Left kidney (tissue), 8 donors: ENCODE data around the gene SPANXN2. TPM values are rescaled to one million over a fixed set of nuclear protein-coding genes. Genes with fewer than 3 reads are reported as not detected.
"Not testable (repeated sequence)": the region's sequence is repeated elsewhere in the genome, so short reads cannot be mapped to it uniquely, and the experiment has no call there.

Experiments
- DNase-seq: peaks from one replicate; pipeline ENCODE4 v3.0.0-alpha.2; 2013
- long read RNA-seq, 8 donors: transcript quantifications; one replicate each; lab custom pipeline, GENCODE V29; 2026
- polyA plus RNA-seq: library from polyadenylated mRNA; unstranded; fragments of 120-200 nt; gene quantifications from one replicate; pipeline ENCODE4 v1.2.1, GENCODE V29; 2013; ENCODE audit not compliant: insufficient read length

The SPANXN2 gene, protein sequence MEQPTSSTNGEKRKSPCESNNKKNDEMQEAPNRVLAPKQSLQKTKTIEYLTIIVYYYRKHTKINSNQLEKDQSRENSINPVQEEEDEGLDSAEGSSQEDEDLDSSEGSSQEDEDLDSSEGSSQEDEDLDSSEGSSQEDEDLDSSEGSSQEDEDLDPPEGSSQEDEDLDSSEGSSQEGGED
- polyA plus RNA-seq: not detected
- long read RNA-seq, donor 1: 0 reads
- long read RNA-seq, donor 2: 0 reads
- long read RNA-seq, donor 3: 0 reads
- long read RNA-seq, donor 4: 0 reads
- long read RNA-seq, donor 5: 0 reads
- long read RNA-seq, donor 6: 0 reads
- long read RNA-seq, donor 7: 0 reads
- long read RNA-seq, donor 8: 0 reads

DNA sequence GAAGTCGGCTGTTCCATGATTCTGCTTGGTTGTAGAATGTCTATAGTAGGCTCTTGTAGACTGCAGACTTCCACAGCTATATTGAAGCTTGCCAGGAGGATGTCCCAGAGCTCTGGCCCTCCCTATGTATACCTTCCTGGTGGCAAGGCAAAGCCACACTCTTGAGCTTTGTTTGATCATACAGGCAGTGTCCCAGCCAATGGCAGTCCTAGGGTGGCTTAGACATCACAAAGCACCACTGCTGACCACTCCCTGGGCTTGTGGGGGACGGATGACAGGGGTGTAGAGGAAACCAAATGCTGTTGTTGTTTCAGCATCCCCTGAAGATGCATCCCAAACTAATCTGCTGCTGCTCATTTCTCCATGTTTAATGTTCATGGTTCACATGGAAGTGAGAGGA lies at the start of gene SPANXN2:
Gene SPANXN2, minus strand, starts transcription at position 101 of the 400 bp plus-strand sequence. Its CDS starts 84 bp downstream, at position 17.
- not testable (repeated sequence) for DNase-seq

GRCh38 chrX:143768976-143769375 lies 48.4 kb upstream of the SPANXN2 start:
- DNase-seq: no peak

DNA sequence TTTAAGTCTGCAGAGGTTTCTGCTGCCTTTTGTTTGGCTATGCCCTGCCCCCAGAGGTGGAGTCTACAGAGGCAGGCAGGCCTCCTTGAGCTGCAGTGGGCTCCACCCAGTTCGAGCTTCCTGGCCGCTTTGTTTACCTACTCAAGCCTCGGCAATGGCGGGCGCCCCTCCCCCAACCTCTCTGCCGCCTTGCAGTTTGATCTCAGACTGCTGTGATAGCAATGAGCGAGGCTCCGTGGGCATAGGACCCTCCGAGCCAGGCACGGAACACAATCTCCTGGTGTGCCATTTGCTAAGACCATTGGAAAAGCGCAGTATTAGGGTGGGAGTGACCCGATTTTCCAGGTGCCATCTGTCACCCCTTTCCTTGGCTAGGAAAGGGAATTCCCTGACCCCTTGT lies 47.2 kb upstream of the SPANXN2 start:
- DNase-seq: not testable (repeated sequence)

- no peak for DNase-seq
Observed at GRCh38 chrX:143757887-143758286, 37.3 kb upstream of the SPANXN2 start.

GRCh38 chrX:143757375-143757774 lies 36.8 kb upstream of the SPANXN2 start:
- no peak for DNase-seq

- DNase-seq: no peak
Observed at GRCh38 chrX:143754183-143754582, 33.6 kb upstream of the SPANXN2 start.

DNA sequence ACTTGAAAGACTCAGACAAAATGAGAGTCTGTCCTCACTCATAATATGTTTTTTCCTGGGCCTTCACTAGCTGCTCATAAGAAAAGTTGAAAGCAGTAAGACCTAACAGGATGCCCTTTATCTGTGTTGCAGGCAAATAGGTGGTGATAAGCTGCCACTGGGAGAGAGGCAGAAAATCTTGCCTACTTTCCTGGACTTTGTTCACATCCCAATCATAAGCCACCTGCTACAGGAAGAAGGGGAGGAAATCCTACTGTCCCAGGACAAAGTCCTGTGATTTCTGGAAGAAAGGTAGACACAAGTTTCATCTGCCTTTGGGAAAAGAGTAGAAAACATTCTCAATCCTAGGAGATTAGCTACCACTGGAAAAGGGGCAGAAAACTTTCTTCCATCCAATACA lies 13.3 kb upstream of the SPANXN2 start:
- DNase-seq: no peak

GRCh38 chrX:143726296-143726695 lies 5.7 kb upstream of the SPANXN2 start:
- DNase-seq: no peak

GRCh38 chrX:143701460-143701859 lies 19.1 kb downstream of the SPANXN2 start:
- no peak for DNase-seq

- no peak for DNase-seq
Observed at GRCh38 chrX:143694885-143695284, 25.7 kb downstream of the SPANXN2 start.

DNA sequence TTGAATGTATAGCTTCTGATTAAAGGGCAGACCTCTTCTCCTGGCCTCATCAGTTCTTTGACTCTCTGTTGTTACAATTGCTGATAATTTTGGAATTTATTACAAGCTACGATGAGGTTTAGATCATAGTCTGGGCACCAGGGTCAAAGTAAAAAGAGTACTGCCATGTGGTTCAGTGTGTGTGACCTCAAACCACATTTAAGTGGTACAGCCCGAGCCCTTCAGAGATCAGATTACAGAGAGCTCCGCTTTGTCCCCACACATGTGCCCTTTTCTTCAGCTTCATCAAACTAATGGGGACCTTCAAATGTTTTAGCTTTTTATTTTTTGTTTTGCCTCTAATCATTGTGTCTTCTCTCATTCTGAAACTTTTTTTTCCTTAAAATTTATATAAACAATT lies 37.1 kb downstream of the SPANXN2 start:
- no peak for DNase-seq

DNA sequence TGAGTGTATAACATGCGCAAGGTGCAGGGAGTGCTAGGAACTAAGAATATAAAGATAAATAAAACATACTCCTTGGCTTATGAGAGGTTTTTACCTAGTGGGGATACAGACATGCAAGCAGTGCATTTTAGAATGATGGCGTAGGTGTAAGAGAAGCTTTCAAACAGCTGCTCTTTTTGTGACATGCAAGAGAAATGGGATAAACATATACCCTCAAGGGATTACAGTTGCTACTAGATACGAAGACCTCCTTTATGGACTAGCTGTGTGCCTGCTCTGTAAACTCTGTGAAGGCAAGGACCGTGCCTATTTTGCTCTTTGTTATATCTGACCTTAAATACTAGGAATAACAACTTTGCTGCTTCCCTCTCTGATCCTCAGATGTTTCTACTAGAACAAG lies 45.6 kb downstream of the SPANXN2 start:
- DNase-seq: no peak

GRCh38 chrX:143669395-143669794 lies 51.2 kb downstream of the SPANXN2 start:
- no peak for DNase-seq

- DNase-seq: no peak
Observed at GRCh38 chrX:143664302-143664701, 56.2 kb downstream of the SPANXN2 start.

DNA sequence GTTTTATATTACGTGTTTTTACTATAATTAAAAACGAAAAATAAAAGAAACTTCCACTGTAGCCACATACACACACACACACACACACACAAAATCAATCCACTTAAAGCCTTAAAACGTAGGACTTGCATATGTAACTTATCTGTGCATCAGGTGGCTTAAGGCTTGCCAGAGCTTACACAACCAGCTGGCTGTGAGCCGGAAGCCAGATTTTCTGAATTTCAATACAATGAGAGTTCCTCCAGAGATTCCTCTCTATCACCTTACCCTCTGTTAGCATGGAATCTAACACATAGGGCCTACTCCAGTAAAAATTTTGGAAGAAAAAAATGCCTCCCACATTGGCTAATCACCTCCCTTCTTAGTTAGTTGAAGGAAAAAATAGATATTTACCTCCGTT lies 56.8 kb downstream of the SPANXN2 start:
- no peak for DNase-seq

Other genes starting within 250 kb of the SPANXN2 start
- gene SPANXN3, start 203.3 kb downstream of the SPANXN2 start, polyA plus RNA-seq: not detected
- gene SLITRK4, start 84.7 kb downstream of the SPANXN2 start, polyA plus RNA-seq: 17.9 TPM
- 0.47 TPM for gene UBE2NL, start 163.3 kb upstream of the SPANXN2 start, polyA plus RNA-seq